OCI-LY3 (cell line): ENCODE data around the gene SLCO4C1.

ENCODE experiments used
- H2AFZ ChIP-seq: fragments of 200-600, 300-600 bp; shearing (Covaris generic); 2 replicates; pipeline ENCODE4 v1.6.0; 2014; ENCODE audit warnings: antibody characterized with exemption, low read depth, low read length
- H3K27ac ChIP-seq: fragments of 200-600, 300-600 bp; sonication (generic); 2 replicates; pipeline ENCODE4 v1.5.1; 2014; ENCODE audit warnings: mild to moderate bottlenecking, low read length, moderate library complexity, mixed read lengths
- H3K27me3 ChIP-seq: fragments of 200-600, 300-600 bp; sonication (generic); 2 replicates; pipeline ENCODE4 v1.6.1; 2014; ENCODE audit warnings: low read depth, low read length, mixed read lengths
- H3K36me3 ChIP-seq: fragments of 200-600, 300-600 bp; sonication (generic); replicated peaks from 2 replicates; pipeline ENCODE3; 2014; ENCODE audit warnings: low read depth, low read length, mixed read lengths
- H3K4me1 ChIP-seq: fragments of 300-600, 200-600 bp; sonication (generic); 2 replicates; pipeline ENCODE4 v1.6.1; 2014; ENCODE audit warnings: low read length, mixed read lengths
- H3K4me2 ChIP-seq: fragments of 200-600, 300-600 bp; sonication (generic); 2 replicates; pipeline ENCODE4 v1.6.1; 2014; ENCODE audit warnings: low read length, mixed read lengths
- H3K4me3 ChIP-seq: fragments of 300-600, 200-600 bp; sonication (generic); 2 replicates; pipeline ENCODE4 v1.5.1; 2014; ENCODE audit warnings: antibody characterized with exemption, mild to moderate bottlenecking, low read length, moderate library complexity
- H3K79me2 ChIP-seq: fragments of 300-600, 200-600 bp; shearing (Covaris generic); 2 replicates; pipeline ENCODE4 v1.6.1; 2014; ENCODE audit warnings: mild to moderate bottlenecking, low read length, mixed read lengths
- H3K9ac ChIP-seq: fragments of 300-600, 200-600 bp; shearing (Covaris generic); 2 replicates; pipeline ENCODE4 v1.6.0; 2014; ENCODE audit warnings: mild to moderate bottlenecking, low read length, moderate library complexity
- H3K9me3 ChIP-seq: fragments of 200-600, 300-600 bp; shearing (Covaris generic); 2 replicates; pipeline ENCODE4 v1.6.1; 2014; ENCODE audit warnings: low read length, mixed read lengths; ENCODE audit not compliant: insufficient read depth
- H4K20me1 ChIP-seq: fragments of 200-600, 300-600 bp; sonication (generic); 2 replicates; pipeline ENCODE4 v1.6.1; 2016; ENCODE audit warnings: low read length, mixed read lengths; ENCODE audit not compliant: insufficient read depth
- CTCF ChIP-seq: fragments of 200-600, 300-600 bp; sonication (generic); IDR thresholded peaks from 2 replicates; pipeline ENCODE4 v1.5.1; 2014; ENCODE audit warnings: antibody characterized with exemption, low read length, low read depth
- EZH2phosphoT487 ChIP-seq: fragments of 200-600 bp; shearing (Covaris generic); IDR thresholded peaks from 2 replicates; pipeline ENCODE4 v1.6.1; 2018; ENCODE audit warnings: antibody characterized with exemption, mixed run types, low read depth

The SLCO4C1 gene

GRCh38 chr5:102196481-102196880 lies 99.6 kb downstream of the SLCO4C1 start:
- no peak overlapping the region for H3K4me2 ChIP-seq
- TF ChIP-seq EZH2phosphoT487 = no peak
- no peak for TF ChIP-seq CTCF
- H3K36me3 ChIP-seq = no peaks in the 10 kb centered on the region

More at GRCh38 chr5:102196481-102196880, 99.6 kb downstream of the SLCO4C1 start:
- Histone ChIP-seq H3K9ac (no peak overlapping the region), H4K20me1 (no peaks in the 10 kb centered on the region), H3K79me2 (no peaks in the 10 kb centered on the region), H3K9me3 (no peaks in the 10 kb centered on the region), H3K27ac (no peak overlapping the region), H3K4me1 (no peaks in the 10 kb centered on the region), H3K27me3 (no peaks in the 10 kb centered on the region), H2AFZ (no peak overlapping the region), H3K4me3 (no peak overlapping the region)
